ENCODE data around the gene PAPPA2.

GRCh38 chr1:176440176-176440575 is 22.8 kb upstream of the PAPPA2 start:
- TF ChIP-seq POLR2A (IDR thresholded peaks at IDR 0.05; ENCODE audit: low read depth) (no peak), CTCF (IDR thresholded peaks at IDR 0.05) (no peak)

Data from esophagus muscularis mucosa (tissue), 3 donors.